PC-9 (cell line): ENCODE data around the gene METTL15. TPM values are rescaled to one million over a fixed set of nuclear protein-coding genes. Genes with fewer than 3 reads are reported as not detected.

Source experiments
- BruUV-seq: library from RNA; stranded (reverse); fragments of 400-500 nt; replicated peaks from 2 replicates; lab custom pipeline; 2021; lab: Mats Ljungman, UMichigan
- CTCF ChIA-PET: fragments of 300-600 bp; sonication (Branson Sonifier 250); formaldehyde crosslinking; loops from one replicate; lab custom pipeline; 2022; ENCODE audit warnings: antibody characterized with exemption; lab: Charles Lee
- POLR2A ChIA-PET: fragments of 300-600 bp; sonication (Branson Sonifier 250); formaldehyde crosslinking; loops from one replicate; lab custom pipeline; 2022; ENCODE audit warnings: antibody characterized with exemption; ENCODE audit not compliant: unreplicated experiment; lab: Charles Lee
- DNase-seq, 2 experiments: peaks; one replicate each; pipeline versions ENCODE4 v3.0.0 to v3.0.0-alpha.2; 2015 to 2022; ENCODE audit warnings: mixed read lengths in 1 of 2
- H2AFZ ChIP-seq: fragments of 200-600 bp; sonication (generic); 2 replicates; pipeline ENCODE4 v1.8.1; 2017; ENCODE audit warnings: antibody characterized with exemption
- H3F3A ChIP-seq: fragments of 200-600 bp; sonication (generic); 2 replicates; pipeline ENCODE4 v1.8.1; 2017; ENCODE audit warnings: antibody characterized with exemption, mild to moderate bottlenecking, low read depth; ENCODE audit not compliant: insufficient read depth
- H3K27ac ChIP-seq: fragments of 200-600 bp; sonication (generic); 2 replicates; pipeline ENCODE4 v1.6.1; 2016; ENCODE audit warnings: mixed run types
- H3K27me3 ChIP-seq: fragments of 200-600 bp; sonication (generic); 2 replicates; pipeline ENCODE4 v1.6.1; 2016; ENCODE audit warnings: low read depth, mixed run types; ENCODE audit not compliant: insufficient read depth
- H3K36me3 ChIP-seq: fragments of 200-600 bp; sonication (generic); 2 replicates; pipeline ENCODE4 v1.6.1; 2016; ENCODE audit warnings: low read depth, mixed run types
- H3K4me1 ChIP-seq: fragments of 200-600 bp; sonication (generic); replicated peaks from 2 replicates; pipeline ENCODE4 v1.6.1; 2016; ENCODE audit warnings: mixed run types; ENCODE audit not compliant: insufficient read depth
- H3K4me2 ChIP-seq: fragments of 200-600 bp; sonication (generic); 2 replicates; pipeline ENCODE4 v1.6.1; 2017; ENCODE audit warnings: mixed run types
- H3K4me3 ChIP-seq: fragments of 200-600 bp; sonication (generic); 2 replicates; pipeline ENCODE4 v1.6.1; 2016; ENCODE audit warnings: mixed run types
- H3K79me2 ChIP-seq: fragments of 200-600 bp; sonication (generic); 2 replicates; pipeline ENCODE4 v1.6.1; 2017; ENCODE audit warnings: low read depth, mixed run types
- H3K9me2 ChIP-seq: fragments of 200-600 bp; sonication (generic); 2 replicates; pipeline ENCODE4 v1.8.1; 2017; ENCODE audit warnings: mild to moderate bottlenecking; ENCODE audit not compliant: insufficient read depth
- H3K9me3 ChIP-seq: fragments of 200-600 bp; sonication (generic); 2 replicates; pipeline ENCODE4 v1.8.1; 2016; ENCODE audit warnings: low read depth; ENCODE audit not compliant: insufficient read depth
- H4K20me1 ChIP-seq: fragments of 200-600 bp; sonication (generic); 2 replicates; pipeline ENCODE4 v1.8.1; 2017; ENCODE audit not compliant: insufficient read depth
- EZH2 ChIP-seq: fragments of 200-600 bp; sonication (generic); IDR thresholded peaks from 2 replicates; pipeline ENCODE4 v1.8.0; 2017; ENCODE audit warnings: antibody characterized with exemption, low read depth
- intact Hi-C: fragments of 100-400 bp; cut with micrococcal nuclease; formaldehyde crosslinking; loops from one replicate; pipeline ENCODE4 v1.10.0; 2022; ENCODE audit not compliant: unreplicated experiment
- total RNA-seq: library from RNA; stranded (reverse); gene quantifications from 2 replicates; pipeline ENCODE4 v1.2.3, GENCODE V29; 2021
- TF ChIP-seq, protein P1 (sequence below): fragments of 200-600 bp; sonication (generic); conservative IDR thresholded peaks from 2 replicates; pipeline ENCODE4 v1.6.1; 2017; ENCODE audit warnings: mixed run types, antibody characterized with exemption, mild to moderate bottlenecking, moderate library complexity

The METTL15 gene
- total RNA-seq, 1 experiment from 2014 or later = 19.9 TPM

GRCh38 chr11:28104425-28104824 lies 3.8 kb upstream of the METTL15 start:
- no peaks in the 10 kb centered on the region for H3K9me2 ChIP-seq
- BruUV-seq = no TSS peak
- ChIA-PET CTCF (no interaction called here), POLR2A (no interaction called here)
- no peak for DNase-seq
- H3K27me3 ChIP-seq = no peaks in the 10 kb centered on the region
- no peak overlapping the region for H3K27ac ChIP-seq
- H3K36me3 ChIP-seq = no peaks in the 10 kb centered on the region
- peaks cover 11% of the 10 kb centered on the region; the same call in 1 of the 2 replicates for H3F3A ChIP-seq
- TF ChIP-seq EZH2 = no peak
- TF ChIP-seq, protein P1, sequence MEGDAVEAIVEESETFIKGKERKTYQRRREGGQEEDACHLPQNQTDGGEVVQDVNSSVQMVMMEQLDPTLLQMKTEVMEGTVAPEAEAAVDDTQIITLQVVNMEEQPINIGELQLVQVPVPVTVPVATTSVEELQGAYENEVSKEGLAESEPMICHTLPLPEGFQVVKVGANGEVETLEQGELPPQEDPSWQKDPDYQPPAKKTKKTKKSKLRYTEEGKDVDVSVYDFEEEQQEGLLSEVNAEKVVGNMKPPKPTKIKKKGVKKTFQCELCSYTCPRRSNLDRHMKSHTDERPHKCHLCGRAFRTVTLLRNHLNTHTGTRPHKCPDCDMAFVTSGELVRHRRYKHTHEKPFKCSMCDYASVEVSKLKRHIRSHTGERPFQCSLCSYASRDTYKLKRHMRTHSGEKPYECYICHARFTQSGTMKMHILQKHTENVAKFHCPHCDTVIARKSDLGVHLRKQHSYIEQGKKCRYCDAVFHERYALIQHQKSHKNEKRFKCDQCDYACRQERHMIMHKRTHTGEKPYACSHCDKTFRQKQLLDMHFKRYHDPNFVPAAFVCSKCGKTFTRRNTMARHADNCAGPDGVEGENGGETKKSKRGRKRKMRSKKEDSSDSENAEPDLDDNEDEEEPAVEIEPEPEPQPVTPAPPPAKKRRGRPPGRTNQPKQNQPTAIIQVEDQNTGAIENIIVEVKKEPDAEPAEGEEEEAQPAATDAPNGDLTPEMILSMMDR = no peak
- intact Hi-C loops = loop anchor here (10.0 kb wide), 2 partner anchors 240 to 1230 kb away; no protein-coding TSS in a partner anchor
- H3K4me2 ChIP-seq = peak overlapping the region; percentile 88
- no peaks in the 10 kb centered on the region for H4K20me1 ChIP-seq
- H2AFZ ChIP-seq = peak overlapping the region; percentile 55; the same call in 1 of the 2 replicates
- peaks cover 37% of the 10 kb centered on the region for H3K4me1 ChIP-seq
- H3K4me3 ChIP-seq = no peak overlapping the region
- no peaks in the 10 kb centered on the region for H3K9me3 ChIP-seq
- peaks cover 95% of the 10 kb centered on the region for H3K79me2 ChIP-seq

GRCh38 chr11:28104984-28105383 lies 3.2 kb upstream of the METTL15 start:
- Histone ChIP-seq H3K27me3 (no peaks in the 10 kb centered on the region), H3K9me2 (no peaks in the 10 kb centered on the region), H3K36me3 (no peaks in the 10 kb centered on the region), H3K9me3 (no peaks in the 10 kb centered on the region), H4K20me1 (no peaks in the 10 kb centered on the region), H3K4me1 (peaks cover 41% of the 10 kb centered on the region), H3F3A (peaks cover 11% of the 10 kb centered on the region; the same call in 1 of the 2 replicates), H3K27ac (no peak overlapping the region), H3K4me2 (peak overlapping the region; percentile 88), H3K79me2 (peaks cover 94% of the 10 kb centered on the region), H3K4me3 (no peak overlapping the region), H2AFZ (no peak overlapping the region)
- ChIA-PET POLR2A (interaction anchor here (0.9 kb wide), 1 partner anchor 25 kb away, joined by 3 read pairs; no protein-coding TSS in a partner anchor), CTCF (no interaction called here)
- TF ChIP-seq, protein P1 = no peak
- TF ChIP-seq EZH2 = no peak
- intact Hi-C loops = loop anchor here (5.0 to 10.0 kb wide), 3 partner anchors 240 to 1230 kb away; no protein-coding TSS in a partner anchor
- no peak for DNase-seq
- no TSS peak for BruUV-seq

- no peaks in the 10 kb centered on the region for H3K9me2 ChIP-seq
- H3K9me3 ChIP-seq = no peaks in the 10 kb centered on the region
- no peak overlapping the region for H3K27ac ChIP-seq
- H3K79me2 ChIP-seq = peaks cover 90% of the 10 kb centered on the region
- H3F3A ChIP-seq = peaks cover 11% of the 10 kb centered on the region; the same call in 1 of the 2 replicates
- intact Hi-C loops = loop anchor here (2.0 to 10.0 kb wide), 4 partner anchors 239 to 1229 kb away; partner anchors contain the start of gene BDNF
- H2AFZ ChIP-seq = peak overlapping the region; percentile 41; the same call in 1 of the 2 replicates
- H3K36me3 ChIP-seq = no peaks in the 10 kb centered on the region
- TF ChIP-seq, protein P1 = no peak
- TF ChIP-seq EZH2 = no peak
- DNase-seq = no peak
- peaks cover 41% of the 10 kb centered on the region for H3K4me1 ChIP-seq
- no peaks in the 10 kb centered on the region for H4K20me1 ChIP-seq
- peak overlapping the region; percentile 93 for H3K4me3 ChIP-seq
- H3K4me2 ChIP-seq = peak overlapping the region; percentile 88
- H3K27me3 ChIP-seq = no peaks in the 10 kb centered on the region
- CTCF ChIA-PET = interaction anchor here (0.6 to 0.7 kb wide), 3 partner anchors 180 to 731 kb away, joined by 3 to 15 read pairs (median 4); no protein-coding TSS in a partner anchor
- POLR2A ChIA-PET = interaction anchor here (0.9 kb wide), 1 partner anchor 26 kb away, joined by 3 read pairs; no protein-coding TSS in a partner anchor
- BruUV-seq = no TSS peak
Measured at GRCh38 chr11:28105869-28106268, 2.3 kb upstream of the METTL15 start.
